Lung (tissue), 12 donors: Measurements from ENCODE around the gene EPB41L5. TPM values are rescaled to one million over a fixed set of nuclear protein-coding genes. Genes with fewer than 3 reads are reported as not detected.
"Not testable (repeated sequence)": the region's sequence is repeated elsewhere in the genome, so short reads cannot be mapped to it uniquely, and the experiment has no call there.

ENCODE experiments used
- ATAC-seq: fragments of 200-7000 bp; cut with Tn5 transposase; one replicate; pipeline ENCODE4 v1.9.1; 2020; ENCODE audit warnings: moderate number of reproducible peaks; ENCODE audit not compliant: insufficient read depth, low FRiP score
- DNase-seq, 3 donors: peaks; one replicate each; pipeline ENCODE4 v3.0.0-alpha.2; 2013 to 2017
- H3K27ac ChIP-seq, 2 donors: one replicate each; pipeline ENCODE4 v1.5.1; 2013; ENCODE audit warnings: mild to moderate bottlenecking in 2 of 2, moderate library complexity in 2 of 2, control low read depth in 1 of 2, inconsistent platforms in 1 of 2, low read depth in 1 of 2, low read length in 1 of 2
- H3K27me3 ChIP-seq, 3 donors: one replicate each; pipeline ENCODE4 v1.5.1; 2013; ENCODE audit warnings: low read length in 2 of 3; ENCODE audit not compliant: control insufficient read depth in 3 of 3, insufficient read depth in 3 of 3
- H3K36me3 ChIP-seq, 4 donors: one replicate each; pipeline ENCODE4 v1.5.1; 2013; ENCODE audit warnings: low read length in 4 of 4, mild to moderate bottlenecking in 1 of 4, moderate library complexity in 1 of 4; ENCODE audit not compliant: control insufficient read depth in 4 of 4, insufficient read depth in 4 of 4
- H3K4me1 ChIP-seq, 5 donors: one replicate each; pipeline ENCODE4 v1.5.1; 2013; ENCODE audit warnings: low read length in 5 of 5, mild to moderate bottlenecking in 2 of 5, moderate library complexity in 1 of 5; ENCODE audit not compliant: control insufficient read depth in 5 of 5, insufficient read depth in 5 of 5
- H3K4me3 ChIP-seq: one replicate; pipeline ENCODE4 v1.5.1; 2013; ENCODE audit warnings: mild to moderate bottlenecking, control low read depth, moderate library complexity
- H3K9ac ChIP-seq, 2 donors: one replicate each; pipeline ENCODE4 v1.5.1; 2013; ENCODE audit warnings: low read length in 2 of 2, control low read depth in 1 of 2; ENCODE audit not compliant: insufficient read depth in 1 of 2
- H3K9me3 ChIP-seq, 4 donors: one replicate each; pipeline ENCODE4 v1.5.1; 2013; ENCODE audit warnings: low read length in 3 of 4, mild to moderate bottlenecking in 1 of 4, moderate library complexity in 1 of 4; ENCODE audit not compliant: control insufficient read depth in 4 of 4, insufficient read depth in 3 of 4
- WGBS, 2 donors: extraction: QIAGEN DNeasy Blood & Tissue Kit; methylation state at CpG; one replicate each; pipeline ENCODE4 v1.1.7; 2013; 5-methylcytosine and 5-hydroxymethylcytosine counted together
- polyA plus RNA-seq, 2 donors: library from polyadenylated mRNA; stranded (reverse); fragments of 200-250 nt; gene quantifications; one replicate each; pipeline ENCODE4 v1.2.1, GENCODE V29; 2013
- total RNA-seq, 2 donors: library from RNA; depleted of rRNA in 1 of 2; stranded (reverse); fragments of >200 nt in 1 of 2; gene quantifications; one replicate each; pipeline ENCODE4 v1.2.1, GENCODE V29; 2014 to 2021
- TF ChIP-seq, protein P1 (sequence below): IDR thresholded peaks from 2 replicates; pipeline ENCODE4 v1.5.1; 2012; ENCODE audit warnings: mild to moderate bottlenecking; ENCODE audit errors: control extremely low read depth, extremely low read depth
- donor health status: control.
- donor health status: control.
- donor health status: Bipolar disorder and iron deficiency.
- donor health status: healthy.
- donor health status: DM: yes; HTN: yes; CAD: no.

Gene EPB41L5
- total and polyA plus RNA-seq, 4 donors = 14.7 to 101 (median 31.3) TPM

DNA sequence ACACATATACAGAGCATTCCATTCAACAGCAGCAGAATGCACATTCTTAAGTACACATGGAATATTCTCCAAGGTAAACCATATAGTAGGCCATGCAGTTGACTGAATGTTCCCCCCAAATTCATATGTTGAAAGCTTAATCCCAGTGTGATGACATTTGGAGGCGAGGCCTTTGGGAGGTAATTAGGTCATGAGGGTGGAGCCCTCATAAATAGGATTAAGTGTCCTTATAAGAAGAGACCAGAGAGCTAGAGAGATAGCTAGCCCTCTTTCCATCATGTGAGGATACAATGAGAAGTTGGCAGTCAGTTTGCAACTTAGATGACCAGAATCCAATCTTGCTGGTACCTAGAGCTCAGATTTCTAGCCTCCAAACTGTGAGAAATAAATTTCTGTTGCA, 182.7 kb downstream of the EPB41L5 start:
- WGBS, 2 donors = 92 to 100% methylated on average over 1 of the region's 1 CpG
- peaks cover 0 to 10% (median 2%) of the 10 kb centered on the region in 4 donors for H3K9me3 ChIP-seq
- no peak overlapping the region for H3K9ac ChIP-seq
- no peak for DNase-seq
- H3K36me3 ChIP-seq = no peaks in the 10 kb centered on the region
- no peak overlapping the region for H3K4me3 ChIP-seq
- H3K4me1 ChIP-seq = no peaks in the 10 kb centered on the region
- H3K27me3 ChIP-seq = no peaks in the 10 kb centered on the region
- ATAC-seq = no peak
- no peak overlapping the region for H3K27ac ChIP-seq
- TF ChIP-seq, protein P1, sequence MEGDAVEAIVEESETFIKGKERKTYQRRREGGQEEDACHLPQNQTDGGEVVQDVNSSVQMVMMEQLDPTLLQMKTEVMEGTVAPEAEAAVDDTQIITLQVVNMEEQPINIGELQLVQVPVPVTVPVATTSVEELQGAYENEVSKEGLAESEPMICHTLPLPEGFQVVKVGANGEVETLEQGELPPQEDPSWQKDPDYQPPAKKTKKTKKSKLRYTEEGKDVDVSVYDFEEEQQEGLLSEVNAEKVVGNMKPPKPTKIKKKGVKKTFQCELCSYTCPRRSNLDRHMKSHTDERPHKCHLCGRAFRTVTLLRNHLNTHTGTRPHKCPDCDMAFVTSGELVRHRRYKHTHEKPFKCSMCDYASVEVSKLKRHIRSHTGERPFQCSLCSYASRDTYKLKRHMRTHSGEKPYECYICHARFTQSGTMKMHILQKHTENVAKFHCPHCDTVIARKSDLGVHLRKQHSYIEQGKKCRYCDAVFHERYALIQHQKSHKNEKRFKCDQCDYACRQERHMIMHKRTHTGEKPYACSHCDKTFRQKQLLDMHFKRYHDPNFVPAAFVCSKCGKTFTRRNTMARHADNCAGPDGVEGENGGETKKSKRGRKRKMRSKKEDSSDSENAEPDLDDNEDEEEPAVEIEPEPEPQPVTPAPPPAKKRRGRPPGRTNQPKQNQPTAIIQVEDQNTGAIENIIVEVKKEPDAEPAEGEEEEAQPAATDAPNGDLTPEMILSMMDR = no peak

DNA sequence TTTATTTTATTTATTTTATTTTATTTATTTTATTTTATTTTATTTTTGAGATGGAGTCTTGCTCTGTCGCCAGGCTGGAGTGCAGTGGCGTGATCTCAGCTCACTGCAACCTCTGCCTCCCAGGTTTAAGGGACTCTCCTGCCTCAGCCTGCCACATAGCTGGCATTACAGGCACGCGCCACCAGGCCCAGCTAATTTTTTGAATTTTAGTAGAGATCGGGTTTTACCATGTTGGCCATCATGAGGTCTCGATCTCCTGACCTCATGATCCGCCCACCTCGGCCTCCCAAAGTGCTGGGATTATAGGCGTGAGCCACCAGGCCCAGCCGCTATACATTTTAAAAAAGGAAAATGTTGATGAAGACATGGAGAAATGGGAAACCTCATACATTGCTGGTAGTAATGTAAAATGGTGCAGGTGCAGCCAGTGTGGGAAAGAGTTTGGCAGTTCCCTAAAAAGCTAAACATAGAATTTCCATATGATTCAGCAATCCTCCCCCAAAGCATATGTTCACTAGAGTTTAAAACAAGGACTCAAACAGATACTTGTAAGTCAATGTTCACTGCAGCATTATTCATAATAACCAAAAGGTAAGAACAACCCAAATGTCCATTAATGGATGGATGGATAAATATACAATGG, 187.1 kb downstream of the EPB41L5 start:
- WGBS, 2 donors = 97% methylated on average over 10 of the region's 10 CpGs

DNA sequence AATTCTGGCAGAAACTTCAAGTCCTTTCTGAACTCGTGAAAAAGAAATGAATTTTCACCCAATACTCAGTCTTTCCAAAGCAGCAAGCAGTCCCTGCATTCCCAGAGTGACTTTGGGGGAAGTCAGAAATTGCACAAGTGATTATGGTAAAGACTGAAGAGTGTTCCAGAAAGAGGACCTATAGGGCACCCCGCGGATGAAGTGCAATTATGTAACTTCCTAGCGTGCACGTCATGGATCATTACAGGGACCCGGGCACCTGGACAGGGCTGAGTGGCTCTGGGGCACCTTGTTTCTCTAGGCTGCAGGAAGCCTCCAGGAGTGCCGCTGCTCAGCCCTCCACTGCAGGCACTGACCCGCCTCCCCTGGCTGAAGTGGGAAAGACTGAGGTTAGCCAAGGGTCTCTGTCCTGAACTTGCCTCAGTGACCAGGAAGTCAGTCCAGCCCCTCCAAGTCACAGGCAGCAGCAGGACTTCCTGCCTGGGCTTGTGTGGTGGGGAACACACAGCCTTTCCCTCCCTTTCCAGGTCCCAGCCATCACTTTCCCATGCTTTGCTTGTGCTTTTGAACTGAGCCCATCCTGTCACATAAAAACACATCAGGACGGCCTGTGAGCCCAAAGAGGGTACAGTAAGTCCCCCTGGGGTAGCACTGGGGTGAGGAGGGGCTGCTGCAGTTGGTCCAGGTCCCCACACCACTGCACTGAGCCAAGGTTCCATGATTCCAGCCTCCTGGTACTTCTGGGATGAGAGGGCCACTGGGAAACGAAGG, 190.6 kb downstream of the EPB41L5 start:
- TF ChIP-seq, protein P1 = no peak
- peak overlapping the region in 1 of 2 donors; percentile 4 for H3K27ac ChIP-seq

More for the DNA sequence above, 187.1 kb downstream of the EPB41L5 start:
- H3K9me3 ChIP-seq, H3K4me1 ChIP-seq, H3K4me3 ChIP-seq, ATAC-seq, H3K36me3 ChIP-seq, H3K27me3 ChIP-seq, H3K27ac ChIP-seq, DNase-seq, H3K9ac ChIP-seq: not testable (repeated sequence)

DNA sequence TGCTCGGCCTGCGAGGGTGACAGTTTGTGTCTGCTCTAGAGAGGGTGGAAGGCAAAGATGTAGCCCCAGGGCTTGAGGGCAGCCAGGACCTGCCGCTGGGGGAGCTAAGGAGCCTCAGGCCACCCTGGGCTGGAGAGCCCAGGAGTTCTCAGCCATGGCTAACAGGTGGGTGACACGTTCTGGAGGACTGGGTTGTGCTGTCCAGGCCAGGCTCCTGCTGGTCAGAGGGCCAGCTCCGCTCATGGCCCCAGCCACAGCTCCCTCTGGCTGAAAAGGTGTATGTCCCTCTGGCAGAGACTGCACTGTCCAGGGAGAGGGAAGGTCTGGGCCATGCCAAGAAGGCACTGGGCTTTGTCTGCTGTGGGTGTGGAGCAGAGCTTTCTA, 191.1 kb downstream of the EPB41L5 start:
- no peaks in the 10 kb centered on the region for H3K9me3 ChIP-seq
- peaks cover 0 to 4% (median 0%) of the 10 kb centered on the region in 5 donors for H3K4me1 ChIP-seq
- H3K4me3 ChIP-seq = no peak overlapping the region
- no peaks in the 10 kb centered on the region for H3K27me3 ChIP-seq
- no peak overlapping the region for H3K27ac ChIP-seq
- ATAC-seq = no peak
- no peak for DNase-seq
- TF ChIP-seq, protein P1 = no peak
- no peaks in the 10 kb centered on the region for H3K36me3 ChIP-seq
- 91 to 99% methylated on average over 5 of the region's 5 CpGs for WGBS, 2 donors
- H3K9ac ChIP-seq = no peak overlapping the region

More for the DNA sequence above, 190.6 kb downstream of the EPB41L5 start:
- no peak overlapping the region for H3K4me3 ChIP-seq
- H3K36me3 ChIP-seq = no peaks in the 10 kb centered on the region
- 38 to 46% methylated on average over 10 of the region's 10 CpGs for WGBS, 2 donors
- no peak for ATAC-seq
- peak; percentile 29 to 63 (median 37) for DNase-seq
- H3K27me3 ChIP-seq = no peaks in the 10 kb centered on the region
- peak overlapping the region in 1 of 2 donors; percentile 19 for H3K9ac ChIP-seq
- peaks cover 0 to 2% (median under 1%) of the 10 kb centered on the region in 4 donors for H3K9me3 ChIP-seq
- peaks cover 0 to 4% (median 0%) of the 10 kb centered on the region in 5 donors for H3K4me1 ChIP-seq
